COLO668 (cell line): ENCODE data around the gene CD300E.

Experiments used
- DNase-seq: peaks from one replicate; lab custom pipeline; 2025; ENCODE audit not compliant: unreplicated experiment; lab: John Stamatoyannopoulos, UW

Gene CD300E

GRCh38 chr17:74623693-74624093 is at the start of gene CD300E:
Gene CD300E, minus strand, starts transcription at chr17:74623738. Its CDS starts 117 bp downstream, at chr17:74623621.
- DNase-seq = no peak

GRCh38 chr17:74671031-74671771 is 47.7 kb upstream of the CD300E start:
- DNase-seq = no peak

GRCh38 chr17:74670329-74670728 is 46.8 kb upstream of the CD300E start:
- no peak for DNase-seq

GRCh38 chr17:74663561-74663960 is 40.0 kb upstream of the CD300E start:
- DNase-seq = no peak

- DNase-seq = no peak
Measured at GRCh38 chr17:74659889-74660288, 36.4 kb upstream of the CD300E start.

- DNase-seq = no peak
Measured at GRCh38 chr17:74658620-74659019, 35.1 kb upstream of the CD300E start.

- DNase-seq = no peak
Measured at GRCh38 chr17:74654742-74655141, 31.2 kb upstream of the CD300E start.

GRCh38 chr17:74652020-74652419 is 28.5 kb upstream of the CD300E start:
- DNase-seq = no peak

- DNase-seq = no peak
Measured at GRCh38 chr17:74649909-74650308, 26.4 kb upstream of the CD300E start.

- DNase-seq = no peak
Measured at GRCh38 chr17:74647871-74648672, 24.5 kb upstream of the CD300E start.

- no peak for DNase-seq
Measured at GRCh38 chr17:74646231-74646630, 22.7 kb upstream of the CD300E start.

- no peak for DNase-seq
Measured at GRCh38 chr17:74645010-74645409, 21.5 kb upstream of the CD300E start.

- DNase-seq = no peak
Measured at GRCh38 chr17:74644419-74644818, 20.9 kb upstream of the CD300E start.

GRCh38 chr17:74643826-74644225 is 20.3 kb upstream of the CD300E start:
- no peak for DNase-seq

GRCh38 chr17:74642995-74643394 is 19.5 kb upstream of the CD300E start:
- DNase-seq = no peak

- no peak for DNase-seq
Measured at GRCh38 chr17:74642556-74642955, 19.0 kb upstream of the CD300E start.

- no peak for DNase-seq
Measured at GRCh38 chr17:74641958-74642298, 18.4 kb upstream of the CD300E start.

GRCh38 chr17:74641224-74641957 is 17.9 kb upstream of the CD300E start:
- no peak for DNase-seq

- DNase-seq = no peak
Measured at GRCh38 chr17:74639704-74640151, 16.2 kb upstream of the CD300E start.

GRCh38 chr17:74637926-74638325 is 14.4 kb upstream of the CD300E start:
- no peak for DNase-seq

- no peak for DNase-seq
Measured at GRCh38 chr17:74637265-74637664, 13.7 kb upstream of the CD300E start.
